Measurements from ENCODE around the gene SCUBE2.

Gene SCUBE2

DNA sequence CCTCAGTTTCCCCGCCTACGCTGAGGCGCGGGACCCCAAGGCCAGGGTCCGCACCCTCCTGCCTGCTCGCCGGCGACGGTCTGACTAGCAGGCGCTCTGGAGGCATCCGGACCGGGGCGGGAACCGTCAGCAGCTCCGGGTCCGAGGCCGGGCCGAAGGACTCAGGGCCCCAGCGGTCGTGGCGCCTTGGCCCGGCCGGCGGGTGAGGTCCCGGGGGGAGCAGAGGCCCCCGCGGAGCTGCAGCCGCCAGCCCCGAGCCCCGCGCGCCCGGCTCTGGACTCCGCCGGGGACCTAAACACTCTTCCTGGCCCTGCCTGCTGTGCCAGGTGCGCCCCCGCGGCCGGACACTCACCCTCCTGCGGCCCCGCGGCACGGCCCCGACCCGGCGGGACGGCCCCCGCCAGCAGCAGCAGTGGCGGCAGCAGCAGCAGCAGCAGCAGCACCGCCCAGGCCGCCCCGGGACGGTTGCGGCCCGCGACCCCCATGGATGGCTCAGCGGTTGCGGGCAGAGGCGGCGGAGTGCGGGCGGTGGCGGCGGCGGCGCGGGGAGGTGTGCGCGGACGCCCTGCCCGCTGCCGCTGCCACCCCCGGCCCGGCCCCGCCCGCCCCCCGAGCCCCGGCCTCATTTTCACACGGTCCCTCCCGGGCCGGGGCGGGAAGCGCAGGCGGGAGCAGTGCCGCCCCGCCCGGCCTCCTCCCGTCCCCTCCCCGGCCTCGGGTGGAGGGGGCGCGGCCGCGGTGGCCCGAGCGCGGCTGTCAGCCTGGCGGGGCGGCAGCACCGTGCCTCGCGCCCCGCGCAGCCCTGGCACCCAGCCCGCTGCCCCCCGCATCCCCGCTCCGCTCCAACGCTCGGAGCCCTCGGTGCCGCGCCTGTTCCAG lies at the start of gene SCUBE2:
TSS of gene SCUBE2 (minus strand) at position 556 of the 879 bp plus-strand sequence. CDS start at position 485, 71 bp downstream.
- DNase-seq, result no peak

DNA sequence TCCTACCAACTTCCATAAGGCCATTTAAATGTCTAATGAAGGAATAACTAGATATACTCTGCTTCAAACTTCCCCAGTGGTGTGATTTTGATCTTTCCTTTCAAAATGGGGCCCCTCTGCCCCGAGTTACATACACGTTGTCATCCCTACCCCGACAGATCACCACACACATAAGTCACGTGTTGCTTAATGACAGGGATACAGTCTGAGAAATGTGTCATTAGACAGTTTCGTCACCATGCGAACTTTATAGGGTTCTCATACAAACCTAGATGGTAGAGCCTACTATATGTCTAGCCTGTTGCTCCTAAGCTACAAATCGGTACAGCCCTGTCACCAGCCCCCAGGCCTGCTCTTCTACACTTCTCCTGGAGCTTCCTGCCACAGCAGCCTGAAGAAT lies 49.8 kb upstream of the SCUBE2 start:
- no peak for DNase-seq

- DNase-seq, result no peak
These were observed 48.4 kb upstream of the SCUBE2 start for GRCh38 chr11:9139628-9140357.

DNA sequence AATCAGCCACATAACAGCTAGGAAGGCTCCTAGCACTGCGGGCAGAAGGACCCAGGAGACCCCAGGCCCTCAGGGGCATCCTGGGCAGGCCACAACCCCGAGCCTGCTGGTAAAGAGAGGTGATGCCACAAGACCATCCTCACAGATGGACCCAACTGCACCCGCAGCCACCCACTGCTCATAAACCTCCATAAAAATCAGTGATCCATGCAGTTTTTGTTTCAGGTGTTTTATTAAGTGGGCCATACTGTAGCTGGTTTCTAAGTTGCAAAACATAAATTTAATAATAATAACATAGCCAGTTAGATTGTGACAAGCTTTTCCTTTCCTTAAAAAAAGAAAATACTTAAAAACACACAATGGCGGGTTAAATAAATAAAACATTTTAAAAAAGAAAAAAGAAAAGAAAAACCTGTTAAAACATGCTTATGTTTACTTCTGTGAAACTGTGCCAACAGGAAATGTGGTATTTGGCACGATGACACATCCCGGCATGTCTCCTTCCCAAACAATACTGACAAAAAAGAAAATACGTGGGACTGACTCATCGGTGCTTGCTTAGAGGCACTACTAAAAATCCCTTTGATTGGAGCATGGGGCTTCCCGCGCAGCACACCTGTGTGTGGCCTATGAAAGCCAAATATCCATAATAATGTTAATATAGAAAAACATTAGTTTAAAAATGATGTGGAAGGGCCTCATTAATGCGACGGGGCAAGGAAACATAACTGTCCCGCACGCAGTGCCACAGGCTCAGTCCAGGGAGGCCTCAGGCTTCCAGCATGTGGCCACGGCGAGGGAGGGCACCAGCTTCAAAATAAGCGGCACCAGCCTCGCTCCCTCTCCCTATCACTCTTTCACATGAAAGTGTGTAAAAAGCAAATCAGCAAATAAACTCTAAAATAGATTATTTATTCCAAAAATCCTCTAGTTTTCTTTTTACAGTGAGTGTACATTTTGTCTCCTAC lies 47.5 kb upstream of the SCUBE2 start:
- DNase-seq, result peak; percentile 18 to 34

DNA sequence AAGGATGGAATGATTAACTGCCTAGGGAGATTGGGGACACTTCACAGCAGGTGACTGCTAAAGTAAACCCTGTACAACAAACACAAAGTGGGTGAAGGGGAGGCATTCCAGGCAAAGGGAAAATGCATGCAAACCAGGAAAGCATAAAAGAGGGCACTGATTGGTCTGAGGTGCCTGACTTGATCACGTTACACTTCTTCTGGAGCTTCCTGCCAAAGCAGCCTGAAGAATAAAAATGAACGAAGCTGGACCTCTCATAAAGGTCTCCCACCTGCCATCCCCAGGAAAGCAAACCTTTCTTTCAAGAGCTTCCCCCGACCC lies 46.7 kb upstream of the SCUBE2 start:
- DNase-seq, result no peak

DNA sequence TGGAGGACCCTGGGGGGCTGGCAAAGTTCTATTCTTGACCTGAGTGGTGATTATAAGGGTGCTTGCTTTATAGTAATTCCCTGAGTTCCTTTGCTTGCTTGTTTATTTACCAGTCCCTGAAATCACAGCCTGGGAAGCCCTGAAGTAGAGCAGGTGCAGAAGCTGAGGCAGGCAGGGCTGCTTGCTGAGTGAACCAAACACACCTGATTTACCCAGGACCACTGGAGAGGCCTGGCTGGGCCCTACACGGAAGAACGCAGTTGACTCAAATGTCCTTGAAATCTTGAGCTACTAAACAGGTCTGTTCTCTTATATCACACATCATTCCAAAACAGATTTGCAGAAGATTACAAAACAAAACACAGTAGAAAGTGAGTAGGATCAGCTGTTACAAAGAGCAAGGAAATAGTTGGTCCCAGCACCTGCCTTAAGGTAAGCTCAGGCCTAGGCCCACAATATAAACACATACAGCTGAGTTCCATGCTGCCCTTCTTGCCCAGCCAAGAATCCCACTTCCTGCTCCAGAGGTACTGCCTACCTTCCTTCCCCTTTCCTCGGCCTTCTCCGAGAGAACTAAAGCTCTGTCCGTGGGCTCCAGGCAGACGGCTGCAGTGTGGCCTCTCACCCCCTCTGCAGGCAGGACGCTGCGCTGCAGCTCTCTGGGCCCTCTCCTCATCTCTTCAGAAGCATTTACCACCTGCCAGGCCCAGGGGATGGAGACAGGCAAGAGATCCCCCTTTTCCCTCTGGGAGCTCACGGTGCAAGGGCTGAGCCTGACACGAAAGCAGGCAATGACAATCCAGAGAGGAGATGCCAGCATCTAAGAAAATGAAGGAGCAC lies 46.1 kb upstream of the SCUBE2 start:
- peak; percentile 76 to 82 for DNase-seq

DNA sequence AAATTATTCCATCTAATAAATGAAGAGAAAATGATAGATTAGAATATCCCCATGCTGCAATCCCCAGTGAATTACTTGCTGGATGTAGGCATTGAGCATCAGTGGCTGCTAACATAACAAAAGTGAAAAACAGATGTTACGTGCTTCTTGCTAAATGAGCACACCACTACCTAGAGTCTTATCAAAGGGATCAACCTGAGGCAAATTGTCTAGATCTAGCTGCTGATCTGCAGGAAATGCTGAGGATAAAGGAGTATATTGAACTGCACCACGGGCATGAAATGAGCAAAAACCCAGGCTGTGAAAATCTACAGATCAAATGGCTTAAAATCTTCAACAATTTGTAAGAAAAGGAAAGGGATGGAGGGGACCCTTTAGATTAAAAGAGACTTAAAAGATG lies 45.3 kb upstream of the SCUBE2 start:
- DNase-seq, result no peak

DNA sequence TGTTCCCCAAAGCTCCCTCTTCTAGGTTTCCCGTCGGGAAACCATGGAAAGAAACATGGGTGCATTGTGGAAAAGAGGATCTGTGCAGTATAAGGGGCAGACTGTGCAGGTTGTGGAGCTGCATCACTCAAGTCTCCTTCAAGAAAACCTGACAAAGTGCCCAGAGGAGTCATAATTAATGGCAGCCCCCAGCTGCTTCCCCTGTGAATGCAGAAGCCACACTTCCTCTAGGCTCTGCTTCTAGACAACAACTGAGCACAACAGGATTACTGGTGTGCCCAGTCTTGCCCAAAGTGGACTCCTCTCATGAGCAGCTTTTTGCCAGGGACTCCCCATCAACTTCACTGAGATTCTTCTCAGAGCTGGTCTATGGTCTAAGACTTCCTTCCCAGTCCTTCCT lies 42.6 kb upstream of the SCUBE2 start:
- DNase-seq, result no peak

- no peak for DNase-seq
These were observed 40.9 kb upstream of the SCUBE2 start for GRCh38 chr11:9132203-9132878.

DNA sequence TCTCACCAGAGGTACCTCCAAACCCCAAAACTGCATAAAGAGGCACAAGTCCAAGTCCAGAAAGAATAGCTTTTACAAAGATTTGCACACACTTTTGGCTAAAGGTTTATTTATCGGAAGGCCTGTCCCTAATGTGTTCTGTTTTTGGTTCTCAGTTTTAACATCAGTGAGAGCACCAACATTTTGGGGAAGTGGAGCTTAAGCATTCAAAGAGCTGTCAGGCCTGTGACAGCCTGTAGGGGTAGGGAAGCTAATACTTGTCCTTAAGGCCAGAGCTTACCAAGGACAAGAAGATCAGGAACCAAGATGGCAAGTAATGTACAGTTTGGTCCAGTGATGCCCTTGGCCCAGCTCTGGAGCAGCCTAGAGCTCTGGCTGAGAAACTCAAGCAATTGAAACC lies 38.9 kb upstream of the SCUBE2 start:
- DNase-seq, result no peak

DNA sequence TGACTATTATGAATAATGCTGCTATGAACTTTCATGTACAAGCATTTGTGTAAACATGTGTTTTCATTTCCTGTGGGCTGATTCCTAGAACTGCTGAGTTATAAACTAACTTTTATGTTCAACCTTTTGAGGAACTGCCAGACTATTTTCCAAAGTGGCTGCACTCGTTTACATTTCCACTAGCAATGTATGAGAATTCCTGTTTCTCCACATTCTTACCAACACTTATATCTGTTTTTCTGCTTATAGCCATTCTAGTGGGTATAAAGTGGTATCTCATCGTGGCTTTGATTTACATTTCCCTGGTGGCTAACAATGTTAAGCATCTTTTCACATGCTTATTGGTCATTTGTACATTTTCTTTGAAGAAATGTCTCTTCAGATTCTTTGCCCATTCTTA lies 35.2 kb upstream of the SCUBE2 start:
- DNase-seq, result no peak

- DNase-seq, result no peak
These were observed 33.9 kb upstream of the SCUBE2 start for GRCh38 chr11:9125185-9125886.

- DNase-seq, result no peak
These were observed 32.4 kb upstream of the SCUBE2 start for GRCh38 chr11:9123595-9124304.

DNA sequence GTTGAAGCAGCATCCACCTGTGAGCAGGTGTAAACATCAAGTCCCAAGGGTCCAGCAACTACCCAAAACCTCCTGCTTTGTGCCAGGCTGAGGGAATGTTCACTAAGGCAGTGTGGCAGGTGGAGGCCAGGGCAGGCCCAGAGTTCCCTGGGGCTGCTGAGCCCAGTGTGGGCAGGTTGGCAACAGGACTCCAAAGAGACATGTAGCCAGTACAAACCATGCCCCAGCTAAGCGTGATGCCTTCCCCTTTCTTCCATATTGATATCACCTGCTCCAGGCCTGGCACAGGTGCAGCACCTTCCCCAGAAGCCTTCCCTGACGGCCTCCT lies 30.0 kb upstream of the SCUBE2 start:
- no peak for DNase-seq

GRCh38 chr11:9120664-9121468 lies 29.5 kb upstream of the SCUBE2 start:
- DNase-seq, result no peak

- no peak for DNase-seq
These were observed 26.9 kb upstream of the SCUBE2 start for GRCh38 chr11:9118277-9118676.

- no peak for DNase-seq
These were observed 20.7 kb upstream of the SCUBE2 start for GRCh38 chr11:9112075-9112474.

- DNase-seq, result no peak
These were observed 18.7 kb upstream of the SCUBE2 start for GRCh38 chr11:9109858-9110731.

DNA sequence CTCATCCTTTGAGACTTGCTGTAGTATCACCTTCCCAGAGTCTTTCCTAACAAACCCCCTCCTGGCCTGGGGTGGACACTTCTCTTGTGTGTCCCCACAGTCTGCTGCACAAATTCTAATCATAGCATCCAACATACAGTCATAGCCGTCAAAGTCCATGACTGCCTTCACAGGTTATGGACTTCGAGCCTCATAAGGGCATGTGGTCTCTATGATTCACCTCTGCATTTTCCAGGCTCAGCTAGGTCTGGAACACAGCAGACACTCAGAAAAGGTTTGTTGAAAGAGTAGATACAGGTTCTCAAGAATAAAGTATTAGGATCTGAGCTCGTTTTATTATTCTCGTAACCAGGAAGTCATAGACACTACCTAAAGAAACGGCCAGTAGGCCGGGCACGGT lies 13.2 kb upstream of the SCUBE2 start:
- DNase-seq, result no peak
